ENCODE measurements around the gene TRPM1. TPM values are rescaled to one million over a fixed set of nuclear protein-coding genes. Genes with fewer than 3 reads are reported as not detected.
"Not testable (repeated sequence)": the region's sequence is repeated elsewhere in the genome, so short reads cannot be mapped to it uniquely, and the experiment has no call there.

The TRPM1 gene
- total RNA-seq, 1 donor from 2014 or later, result not detected

DNA sequence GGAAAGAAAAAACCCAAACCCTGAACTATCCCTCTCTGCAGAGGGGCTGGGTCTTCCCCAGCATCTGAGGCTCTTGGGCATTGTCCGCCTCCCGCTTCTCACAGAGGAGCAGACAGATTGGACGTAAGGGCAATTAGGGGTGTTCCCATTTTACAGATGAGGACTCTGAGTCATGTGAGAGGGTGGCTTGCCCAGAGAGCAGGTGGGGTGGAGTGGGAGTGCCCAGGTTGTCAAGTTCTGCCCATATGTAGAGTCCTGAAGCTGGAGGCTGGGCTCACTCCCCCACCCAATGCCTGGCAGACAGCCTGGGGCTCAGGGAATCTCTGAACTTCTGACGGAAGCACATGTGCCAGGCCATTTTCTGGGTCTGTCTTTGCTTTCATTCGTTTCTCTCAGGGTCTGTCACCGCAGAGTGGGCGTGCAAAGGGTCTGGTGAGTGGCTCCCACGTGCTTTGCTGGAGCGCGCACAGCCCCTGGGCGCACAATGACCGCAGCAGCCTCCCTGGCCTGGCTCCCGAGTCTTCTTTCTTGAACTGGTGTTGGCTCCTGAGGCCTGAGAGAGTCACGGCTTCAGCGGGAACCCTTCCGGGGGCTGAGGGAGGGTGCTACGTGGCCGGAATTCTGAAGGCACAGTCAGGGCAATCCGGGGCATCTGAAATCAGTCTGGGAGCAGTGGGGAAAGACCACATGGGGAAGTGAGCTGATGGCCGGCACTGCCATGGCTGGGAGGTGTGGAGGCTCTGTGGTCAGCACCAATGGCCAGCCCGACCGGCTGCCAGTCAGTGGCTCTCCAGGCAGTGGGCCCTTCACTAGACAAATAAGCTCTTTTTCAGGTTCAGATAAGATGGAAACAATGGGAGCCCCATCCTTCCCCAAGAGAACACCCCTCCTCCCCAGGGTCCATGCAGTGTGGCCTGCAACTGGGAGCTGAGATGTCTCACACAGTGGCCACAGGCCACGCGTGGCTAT is 1.1 kb upstream of the TRPM1 start:
- Mint-ChIP-seq H3K9me3 (no peaks in the 10 kb centered on the region), H3K27ac (no peak overlapping the region), H3K4me3 (no peak overlapping the region), H3K4me1 (no peaks in the 10 kb centered on the region), H3K27me3 (peaks cover 17% of the 10 kb centered on the region), H3K36me3 (ENCODE audit: low read depth) (no peaks in the 10 kb centered on the region)
- no peak for DNase-seq
- intact Hi-C loops (cut with micrococcal nuclease), result no loop called here

DNA sequence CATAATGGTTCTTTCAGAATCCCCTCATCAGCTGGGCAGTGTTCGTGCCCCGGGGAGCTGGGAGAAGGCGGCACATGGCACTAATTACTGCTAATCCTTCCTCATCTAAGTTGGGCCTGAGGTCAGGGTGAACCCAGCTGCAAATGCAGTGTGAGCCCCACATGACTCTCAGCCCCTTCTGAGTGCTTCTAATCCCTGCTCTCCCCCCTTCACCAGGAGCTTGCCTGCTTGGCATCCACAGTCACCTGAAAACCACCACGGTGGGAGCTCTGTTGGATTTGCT is 455 bp upstream of the TRPM1 start:
- H3K4me1 Mint-ChIP-seq, result no peaks in the 10 kb centered on the region
- DNase-seq, result no peak
- no peaks in the 10 kb centered on the region for H3K9me3 Mint-ChIP-seq
- H3K4me3 Mint-ChIP-seq, result no peak overlapping the region
- no peaks in the 10 kb centered on the region for H3K36me3 Mint-ChIP-seq (ENCODE audit: low read depth)
- no peak overlapping the region for H3K27ac Mint-ChIP-seq
- intact Hi-C loops (cut with micrococcal nuclease), result no loop called here
- peaks cover 14% of the 10 kb centered on the region for H3K27me3 Mint-ChIP-seq

DNA sequence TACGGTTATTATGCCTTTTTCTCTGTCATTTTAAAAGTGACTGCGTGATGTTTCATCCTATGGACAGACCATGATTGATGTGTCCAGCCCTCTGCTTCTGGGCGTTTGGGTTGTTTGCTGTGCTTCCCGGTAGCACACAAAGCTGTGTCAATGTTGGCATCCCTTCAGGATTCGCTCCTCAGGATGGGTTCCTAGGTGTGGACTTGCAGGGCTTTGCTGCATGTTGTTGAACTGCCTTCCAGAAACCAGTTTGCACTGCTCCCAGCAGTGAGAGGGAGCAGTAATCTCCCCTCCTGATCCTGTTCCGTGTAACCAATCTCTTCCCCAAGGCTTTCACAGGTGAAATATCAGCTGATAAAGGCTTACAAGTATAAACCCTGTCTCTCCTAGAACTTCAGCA is 787 bp downstream of the TRPM1 start:
- intact Hi-C loops (cut with micrococcal nuclease), result no loop called here

GRCh38 chr15:31098953-31099740 is 2.4 kb downstream of the TRPM1 start:
- intact Hi-C loops (cut with micrococcal nuclease), result no loop called here
- H3K9me3 Mint-ChIP-seq, result no peaks in the 10 kb centered on the region
- no peaks in the 10 kb centered on the region for H3K4me1 Mint-ChIP-seq
- H3K27ac Mint-ChIP-seq, result no peak overlapping the region
- no peaks in the 10 kb centered on the region for H3K36me3 Mint-ChIP-seq (ENCODE audit: low read depth)
- no peak for DNase-seq
- peaks cover 12% of the 10 kb centered on the region for H3K27me3 Mint-ChIP-seq
- no peak overlapping the region for H3K4me3 Mint-ChIP-seq

More for the DNA sequence above, 787 bp downstream of the TRPM1 start:
- Mint-ChIP-seq H3K27me3 (peaks cover 10% of the 10 kb centered on the region), H3K36me3 (ENCODE audit: low read depth) (no peaks in the 10 kb centered on the region), H3K9me3 (no peaks in the 10 kb centered on the region), H3K4me1 (no peaks in the 10 kb centered on the region), H3K4me3 (no peak overlapping the region), H3K27ac (no peak overlapping the region)
- DNase-seq, result no peak

DNA sequence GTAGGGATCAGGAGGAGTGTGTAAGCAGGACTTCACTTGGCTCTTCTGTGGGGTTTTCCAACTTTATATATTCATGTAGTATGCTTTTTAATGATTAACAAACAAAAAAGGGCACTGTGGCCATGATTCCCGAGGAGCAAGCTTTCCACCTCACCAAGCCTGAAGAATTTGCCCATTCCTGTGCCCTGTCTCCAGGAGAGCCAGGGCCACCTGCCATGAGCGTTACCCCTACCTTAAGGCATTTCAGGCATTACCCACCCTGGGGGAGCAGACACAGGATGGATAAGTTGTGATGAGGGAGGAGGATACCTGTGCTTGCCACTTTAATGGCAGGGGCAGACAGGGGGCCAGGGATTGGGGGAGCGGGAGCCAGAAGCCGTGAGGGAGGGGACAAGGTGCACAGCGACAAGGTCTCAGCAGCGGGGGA is 3.0 kb downstream of the TRPM1 start:
- H3K36me3 Mint-ChIP-seq (ENCODE audit: low read depth), result no peaks in the 10 kb centered on the region
- H3K9me3 Mint-ChIP-seq, result no peaks in the 10 kb centered on the region
- no peaks in the 10 kb centered on the region for H3K4me1 Mint-ChIP-seq
- H3K27ac Mint-ChIP-seq, result no peak overlapping the region
- intact Hi-C loops (cut with micrococcal nuclease), result no loop called here
- H3K4me3 Mint-ChIP-seq, result no peak overlapping the region
- peaks cover 12% of the 10 kb centered on the region for H3K27me3 Mint-ChIP-seq
- DNase-seq, result no peak

- no peaks in the 10 kb centered on the region for H3K4me1 Mint-ChIP-seq
- intact Hi-C loops (cut with micrococcal nuclease), result no loop called here
- no peaks in the 10 kb centered on the region for H3K9me3 Mint-ChIP-seq
- H3K27me3 Mint-ChIP-seq, result peaks cover 14% of the 10 kb centered on the region
- no peak overlapping the region for H3K4me3 Mint-ChIP-seq
- DNase-seq, result no peak
- H3K36me3 Mint-ChIP-seq (ENCODE audit: low read depth), result no peaks in the 10 kb centered on the region
- no peak overlapping the region for H3K27ac Mint-ChIP-seq
Measured at GRCh38 chr15:31096563-31096962, 5.0 kb downstream of the TRPM1 start.

DNA sequence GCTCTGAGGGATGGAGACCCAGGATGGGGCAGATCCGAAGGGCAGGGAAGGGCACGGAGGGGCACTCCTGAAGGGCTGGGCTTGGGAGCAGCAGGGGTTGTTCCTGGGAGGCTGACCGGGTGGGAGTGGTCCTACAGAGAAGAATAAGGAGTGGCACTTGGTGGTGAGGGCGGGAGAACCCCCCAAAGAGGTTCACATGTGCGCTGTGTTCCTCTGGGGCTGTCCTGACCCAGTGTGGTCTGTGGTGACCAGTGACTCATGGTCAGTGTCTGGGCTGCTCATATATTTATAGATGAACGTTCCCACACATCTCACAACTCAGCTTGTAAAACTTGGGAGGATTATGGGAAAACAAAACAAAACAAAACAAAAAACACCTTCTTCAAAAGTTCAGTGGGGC is 10.0 kb downstream of the TRPM1 start:
- no peaks in the 10 kb centered on the region for H3K9me3 Mint-ChIP-seq

GRCh38 chr15:31090766-31091165 is 10.8 kb downstream of the TRPM1 start:
- Mint-ChIP-seq H3K4me3 (no peak overlapping the region), H3K4me1 (no peaks in the 10 kb centered on the region), H3K27ac (no peak overlapping the region), H3K27me3 (peaks cover 3% of the 10 kb centered on the region), H3K9me3 (no peaks in the 10 kb centered on the region), H3K36me3 (ENCODE audit: low read depth) (no peaks in the 10 kb centered on the region)
- DNase-seq, result no peak
- intact Hi-C loops (cut with micrococcal nuclease), result no loop called here

More for the DNA sequence above, 10.0 kb downstream of the TRPM1 start:
- Mint-ChIP-seq H3K4me3 (no peak overlapping the region), H3K27me3 (peaks cover 3% of the 10 kb centered on the region), H3K27ac (no peak overlapping the region), H3K36me3 (ENCODE audit: low read depth) (no peaks in the 10 kb centered on the region), H3K4me1 (no peaks in the 10 kb centered on the region)
- DNase-seq, result no peak
- intact Hi-C loops (cut with micrococcal nuclease), result no loop called here

GRCh38 chr15:31089368-31090047 is 12.0 kb downstream of the TRPM1 start:
- DNase-seq, result no peak

GRCh38 chr15:31088672-31089367 is 12.7 kb downstream of the TRPM1 start:
- no peak overlapping the region for H3K27ac Mint-ChIP-seq
- intact Hi-C loops (cut with micrococcal nuclease), result no loop called here
- no peak for DNase-seq
- no peak overlapping the region for H3K4me3 Mint-ChIP-seq
- no peaks in the 10 kb centered on the region for H3K9me3 Mint-ChIP-seq
- no peaks in the 10 kb centered on the region for H3K36me3 Mint-ChIP-seq (ENCODE audit: low read depth)
- H3K27me3 Mint-ChIP-seq, result peaks cover 7% of the 10 kb centered on the region
- no peaks in the 10 kb centered on the region for H3K4me1 Mint-ChIP-seq

More at GRCh38 chr15:31089368-31090047, 12.0 kb downstream of the TRPM1 start:
- intact Hi-C loops (cut with micrococcal nuclease), result no loop called here
- no peak overlapping the region for H3K27ac Mint-ChIP-seq
- H3K4me3 Mint-ChIP-seq, result no peak overlapping the region
- no peaks in the 10 kb centered on the region for H3K9me3 Mint-ChIP-seq
- peaks cover 3% of the 10 kb centered on the region for H3K27me3 Mint-ChIP-seq
- no peaks in the 10 kb centered on the region for H3K36me3 Mint-ChIP-seq (ENCODE audit: low read depth)
- H3K4me1 Mint-ChIP-seq, result no peaks in the 10 kb centered on the region

GRCh38 chr15:31088041-31088440 is 13.5 kb downstream of the TRPM1 start:
- H3K9me3 Mint-ChIP-seq; H3K27ac Mint-ChIP-seq; intact Hi-C loops (cut with micrococcal nuclease); H3K27me3 Mint-ChIP-seq; DNase-seq; H3K36me3 Mint-ChIP-seq (ENCODE audit: low read depth); H3K4me3 Mint-ChIP-seq; H3K4me1 Mint-ChIP-seq: not testable (repeated sequence)

- H3K4me1 Mint-ChIP-seq, result no peaks in the 10 kb centered on the region
Measured at GRCh38 chr15:31086344-31086743, 15.2 kb downstream of the TRPM1 start.

DNA sequence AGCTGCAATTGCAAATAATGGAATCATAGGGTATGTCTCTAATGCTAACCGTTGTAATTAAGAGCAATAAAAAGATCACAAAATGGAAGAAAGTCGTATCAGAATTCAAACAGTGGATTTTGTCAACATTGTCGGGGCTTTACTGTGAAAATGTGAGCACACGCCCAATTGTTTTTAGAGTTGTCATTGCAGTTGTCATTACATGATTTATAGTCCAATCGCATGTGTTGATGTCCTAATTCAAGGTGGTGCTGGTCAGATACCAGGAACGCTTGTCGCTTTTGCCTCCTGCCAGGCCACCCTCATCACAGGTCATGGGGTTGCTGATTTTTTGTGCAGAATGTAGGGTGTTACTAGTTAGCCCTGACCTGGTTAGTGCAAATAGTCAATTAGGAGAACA is 16.2 kb downstream of the TRPM1 start:
- Mint-ChIP-seq H3K4me3 (no peak overlapping the region), H3K9me3 (no peaks in the 10 kb centered on the region), H3K27me3 (peaks cover 8% of the 10 kb centered on the region), H3K36me3 (ENCODE audit: low read depth) (no peaks in the 10 kb centered on the region), H3K4me1 (peaks cover under 1% of the 10 kb centered on the region), H3K27ac (no peak overlapping the region)
- intact Hi-C loops (cut with micrococcal nuclease), result no loop called here
- no peak for DNase-seq

More at GRCh38 chr15:31086344-31086743, 15.2 kb downstream of the TRPM1 start:
- no peaks in the 10 kb centered on the region for H3K36me3 Mint-ChIP-seq (ENCODE audit: low read depth)
- no peaks in the 10 kb centered on the region for H3K9me3 Mint-ChIP-seq
- no peak for DNase-seq
- H3K4me3 Mint-ChIP-seq, result no peak overlapping the region
- intact Hi-C loops (cut with micrococcal nuclease), result no loop called here
- H3K27me3 Mint-ChIP-seq, result peaks cover 8% of the 10 kb centered on the region
- no peak overlapping the region for H3K27ac Mint-ChIP-seq
